Measurements from ENCODE around the gene SLC25A19. TPM values are rescaled to one million over a fixed set of nuclear protein-coding genes. Genes with fewer than 3 reads are reported as not detected.

SLC25A19 gene
- total RNA-seq, 2 experiments from 2014 or later, result 113 to 144 TPM

DNA sequence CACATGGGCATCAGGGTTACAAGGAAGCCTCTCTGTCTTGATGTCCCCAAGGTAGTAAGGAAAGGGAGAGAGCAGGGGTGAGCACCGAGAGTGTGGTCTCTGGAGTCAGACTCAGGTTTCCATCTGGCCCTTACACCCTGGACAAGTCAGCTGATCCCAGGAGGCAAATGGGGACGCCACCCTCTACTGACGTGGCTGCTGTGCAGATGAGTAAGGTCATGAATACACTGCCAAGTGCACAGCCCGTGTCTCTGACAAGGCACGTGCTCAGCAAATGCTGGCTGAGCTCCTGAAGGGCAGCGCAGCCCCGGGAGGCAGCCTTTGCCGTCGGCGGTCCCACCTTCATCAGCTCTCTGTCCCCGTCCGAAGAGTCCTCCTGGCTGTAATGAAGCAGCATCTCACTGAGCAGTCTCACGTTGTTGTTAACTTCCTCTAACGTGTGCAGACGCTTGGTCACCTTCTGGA lies 47.2 kb downstream of the SLC25A19 start:
- no TSS peak for BruUV-seq (replicated peaks)
- H3K4me1 ChIP-seq (ENCODE audit: insufficient read depth, low read length, poor library complexity, severe bottlenecking), result peaks cover 57% of the 10 kb centered on the region
- peaks cover 4% of the 10 kb centered on the region; the same call in 1 of the 2 replicates for H3K79me2 ChIP-seq (ENCODE audit: insufficient read depth, low read depth, low read length)
- H3K4me3 ChIP-seq (ENCODE audit: low read depth, low read length, poor library complexity, severe bottlenecking), result no peak overlapping the region
- ChIA-PET CTCF (ENCODE audit: unreplicated experiment) (interaction anchor here (0.6 to 0.9 kb wide), 2 partner anchors 19 to 185 kb away, joined by 3 to 4 read pairs; no protein-coding TSS in a partner anchor), POLR2A (interaction anchor here (1.6 to 1.7 kb wide), 2 partner anchors 18 to 20 kb away, joined by 5 to 9 read pairs; partner anchors contain the start of genes GGA3 and MRPS7)
- H3K9me3 ChIP-seq (ENCODE audit: low read length), result no peaks in the 10 kb centered on the region
- H4K20me1 ChIP-seq (ENCODE audit: insufficient read depth, low read length), result no peaks in the 10 kb centered on the region
- no peak for DNase-seq (ENCODE audit: low spot score)
- H3K4me2 ChIP-seq (ENCODE audit: low read length), result no peak overlapping the region
- intact Hi-C loops (cut with micrococcal nuclease; ENCODE audit: unreplicated experiment), result loop anchor here (5.0 kb wide), 1 partner anchor 35 kb away; the partner anchor contains the start of gene NUP85
- H2AFZ ChIP-seq (ENCODE audit: low read length), result no peak overlapping the region
- peaks cover 95% of the 10 kb centered on the region for H3K36me3 ChIP-seq (ENCODE audit: insufficient read depth, low read length)
- H3K27ac ChIP-seq (ENCODE audit: low read depth, low read length, poor library complexity, severe bottlenecking), result peak overlapping the region; percentile 75
- TF ChIP-seq, protein P1, sequence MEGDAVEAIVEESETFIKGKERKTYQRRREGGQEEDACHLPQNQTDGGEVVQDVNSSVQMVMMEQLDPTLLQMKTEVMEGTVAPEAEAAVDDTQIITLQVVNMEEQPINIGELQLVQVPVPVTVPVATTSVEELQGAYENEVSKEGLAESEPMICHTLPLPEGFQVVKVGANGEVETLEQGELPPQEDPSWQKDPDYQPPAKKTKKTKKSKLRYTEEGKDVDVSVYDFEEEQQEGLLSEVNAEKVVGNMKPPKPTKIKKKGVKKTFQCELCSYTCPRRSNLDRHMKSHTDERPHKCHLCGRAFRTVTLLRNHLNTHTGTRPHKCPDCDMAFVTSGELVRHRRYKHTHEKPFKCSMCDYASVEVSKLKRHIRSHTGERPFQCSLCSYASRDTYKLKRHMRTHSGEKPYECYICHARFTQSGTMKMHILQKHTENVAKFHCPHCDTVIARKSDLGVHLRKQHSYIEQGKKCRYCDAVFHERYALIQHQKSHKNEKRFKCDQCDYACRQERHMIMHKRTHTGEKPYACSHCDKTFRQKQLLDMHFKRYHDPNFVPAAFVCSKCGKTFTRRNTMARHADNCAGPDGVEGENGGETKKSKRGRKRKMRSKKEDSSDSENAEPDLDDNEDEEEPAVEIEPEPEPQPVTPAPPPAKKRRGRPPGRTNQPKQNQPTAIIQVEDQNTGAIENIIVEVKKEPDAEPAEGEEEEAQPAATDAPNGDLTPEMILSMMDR (conservative IDR thresholded peaks at IDR 0.05; ENCODE audit: low read length), result no peak
- TF ChIP-seq EZH2phosphoT487 (IDR thresholded peaks at IDR 0.05; ENCODE audit: borderline replicate concordance, low read depth, low read length), result no peak
- no peaks in the 10 kb centered on the region for H3K9me2 ChIP-seq (ENCODE audit: insufficient read depth, low read length)

DNA sequence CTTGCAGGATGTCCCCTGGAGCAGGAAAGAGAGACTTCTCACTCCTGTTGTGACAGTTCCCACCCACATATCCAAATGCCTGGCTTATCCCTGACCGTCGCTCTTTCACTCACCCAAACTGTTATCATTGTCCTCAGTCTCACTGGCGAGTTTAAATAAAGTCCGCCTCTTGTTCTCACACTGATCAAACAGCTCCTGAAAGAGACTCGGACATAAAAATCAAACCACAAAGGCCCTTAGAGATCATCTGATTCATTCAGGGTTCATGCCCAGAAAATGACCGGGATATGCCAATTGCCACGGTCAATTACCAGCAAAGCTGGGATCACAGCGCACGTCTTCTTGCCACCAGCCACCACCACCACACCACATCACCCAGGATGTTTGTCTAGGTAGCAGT lies 47.7 kb downstream of the SLC25A19 start:
- Histone ChIP-seq H3K79me2 (ENCODE audit: insufficient read depth, low read depth, low read length) (no peaks in the 10 kb centered on the region), H3K4me1 (ENCODE audit: insufficient read depth, low read length, poor library complexity, severe bottlenecking) (peaks cover 55% of the 10 kb centered on the region), H3K27ac (ENCODE audit: low read depth, low read length, poor library complexity, severe bottlenecking) (peak overlapping the region; percentile 75), H3K4me2 (ENCODE audit: low read length) (no peak overlapping the region), H3K9me2 (ENCODE audit: insufficient read depth, low read length) (no peaks in the 10 kb centered on the region), H2AFZ (ENCODE audit: low read length) (no peak overlapping the region), H4K20me1 (ENCODE audit: insufficient read depth, low read length) (no peaks in the 10 kb centered on the region), H3K36me3 (ENCODE audit: insufficient read depth, low read length) (peaks cover 96% of the 10 kb centered on the region), H3K4me3 (ENCODE audit: low read depth, low read length, poor library complexity, severe bottlenecking) (no peak overlapping the region), H3K9me3 (ENCODE audit: low read length) (no peaks in the 10 kb centered on the region)
- TF ChIP-seq EZH2phosphoT487 (IDR thresholded peaks at IDR 0.05; ENCODE audit: borderline replicate concordance, low read depth, low read length), result no peak
- TF ChIP-seq, protein P1 (conservative IDR thresholded peaks at IDR 0.05; ENCODE audit: low read length), result no peak
- intact Hi-C loops (cut with micrococcal nuclease; ENCODE audit: unreplicated experiment), result loop anchor here (5.0 kb wide), 1 partner anchor 34 kb away; the partner anchor contains the start of gene NUP85
- DNase-seq (ENCODE audit: low spot score), result no peak
- no TSS peak for BruUV-seq (replicated peaks)
- CTCF ChIA-PET (ENCODE audit: unreplicated experiment), result no interaction called here
- POLR2A ChIA-PET, result interaction anchor here (1.6 to 1.7 kb wide), 2 partner anchors 19 to 20 kb away, joined by 5 to 9 read pairs; partner anchors contain the start of genes GGA3 and MRPS7

DNA sequence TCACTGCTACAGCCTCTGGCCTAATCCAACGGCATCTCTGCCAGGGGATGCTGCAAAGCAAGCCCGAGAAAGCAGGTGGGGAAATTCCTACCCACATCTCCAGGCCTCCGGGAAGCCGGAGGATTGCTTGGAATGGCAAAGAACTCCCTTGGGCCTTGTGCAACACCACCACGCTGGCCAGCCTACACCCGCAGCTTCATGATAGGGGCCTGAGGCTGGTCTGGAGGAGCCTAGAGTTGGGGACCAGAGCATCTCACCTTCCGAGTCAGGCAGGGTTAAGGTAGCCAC lies 48.1 kb downstream of the SLC25A19 start:
- Histone ChIP-seq H3K4me1 (ENCODE audit: insufficient read depth, low read length, poor library complexity, severe bottlenecking) (peaks cover 51% of the 10 kb centered on the region), H2AFZ (ENCODE audit: low read length) (no peak overlapping the region), H3K9me2 (ENCODE audit: insufficient read depth, low read length) (no peaks in the 10 kb centered on the region), H3K36me3 (ENCODE audit: insufficient read depth, low read length) (peaks cover 96% of the 10 kb centered on the region), H3K4me2 (ENCODE audit: low read length) (no peak overlapping the region), H3K79me2 (ENCODE audit: insufficient read depth, low read depth, low read length) (no peaks in the 10 kb centered on the region), H3K27ac (ENCODE audit: low read depth, low read length, poor library complexity, severe bottlenecking) (no peak overlapping the region), H3K9me3 (ENCODE audit: low read length) (no peaks in the 10 kb centered on the region), H4K20me1 (ENCODE audit: insufficient read depth, low read length) (no peaks in the 10 kb centered on the region), H3K4me3 (ENCODE audit: low read depth, low read length, poor library complexity, severe bottlenecking) (no peak overlapping the region)
- POLR2A ChIA-PET, result no interaction called here
- intact Hi-C loops (cut with micrococcal nuclease; ENCODE audit: unreplicated experiment), result loop anchor here (5.0 kb wide), 1 partner anchor 34 kb away; the partner anchor contains the start of gene NUP85
- no peak for TF ChIP-seq EZH2phosphoT487 (IDR thresholded peaks at IDR 0.05; ENCODE audit: borderline replicate concordance, low read depth, low read length)
- TF ChIP-seq, protein P1 (conservative IDR thresholded peaks at IDR 0.05; ENCODE audit: low read length), result no peak
- DNase-seq (ENCODE audit: low spot score), result no peak
- CTCF ChIA-PET (ENCODE audit: unreplicated experiment), result interaction anchor here (1.0 kb wide), 2 partner anchors 34 to 48 kb away, joined by 3 to 4 read pairs; partner anchors contain the start of gene SLC25A19
- BruUV-seq (replicated peaks), result TSS peak; percentile 12
